ENCODE measurements around the gene RANBP6.
A peak's percentile ranks its signal among the peaks of the same experiment; 100 is the strongest.
"Not testable (repeated sequence)": the region's sequence is repeated elsewhere in the genome, so short reads cannot be mapped to it uniquely, and the experiment has no call there.

The RANBP6 gene

GRCh38 chr9:6015278-6016157, at the start of gene RANBP6:
Gene RANBP6 (minus strand): TSS chr9:6015624. CDS start chr9:6015607, 17 bp downstream.
- DNase-seq (ENCODE audit: low read depth in 2 of 2): peak; percentile 79 to 82

DNA sequence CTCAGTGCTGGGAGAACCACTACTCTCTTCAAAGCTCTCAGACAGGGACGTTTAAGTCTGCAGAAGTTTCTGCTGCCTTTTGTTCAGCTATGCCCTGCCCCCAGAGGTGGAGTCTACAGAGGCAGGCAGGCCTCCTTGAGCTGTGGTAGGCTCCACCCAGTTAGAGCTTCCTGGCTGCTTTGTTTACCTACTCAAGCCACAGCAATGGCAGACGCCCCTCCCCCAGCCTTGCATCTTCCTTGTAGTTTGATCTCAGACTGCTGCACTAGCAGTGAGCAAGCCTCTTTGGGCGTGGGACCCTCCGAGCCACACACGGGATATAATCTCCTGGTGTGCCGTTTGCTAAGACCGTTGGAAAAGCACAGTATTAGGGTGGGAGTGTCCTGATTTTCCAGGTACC, 47.7 kb upstream of the RANBP6 start:
- DNase-seq (ENCODE audit: low read depth in 2 of 2): not testable (repeated sequence)

DNA sequence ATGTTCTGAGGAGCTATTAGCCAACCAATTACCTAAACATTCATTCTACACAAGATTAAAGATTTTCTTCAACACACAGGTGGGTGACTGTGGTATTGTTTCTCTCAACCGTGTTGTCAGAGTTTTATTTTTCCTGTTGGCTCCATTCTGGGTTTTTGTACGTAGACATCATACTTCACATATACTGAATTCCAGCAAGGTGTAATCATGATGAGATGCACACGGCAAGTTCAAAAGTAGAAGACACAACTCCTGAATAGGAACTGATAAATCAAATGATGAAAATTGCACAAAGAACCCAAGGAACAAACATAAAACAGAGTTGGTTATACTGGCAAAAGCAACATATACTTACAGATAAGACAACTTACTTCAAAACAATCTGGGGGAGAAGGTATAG, 40.2 kb upstream of the RANBP6 start:
- no peak for DNase-seq (ENCODE audit: low read depth in 2 of 2)

DNA sequence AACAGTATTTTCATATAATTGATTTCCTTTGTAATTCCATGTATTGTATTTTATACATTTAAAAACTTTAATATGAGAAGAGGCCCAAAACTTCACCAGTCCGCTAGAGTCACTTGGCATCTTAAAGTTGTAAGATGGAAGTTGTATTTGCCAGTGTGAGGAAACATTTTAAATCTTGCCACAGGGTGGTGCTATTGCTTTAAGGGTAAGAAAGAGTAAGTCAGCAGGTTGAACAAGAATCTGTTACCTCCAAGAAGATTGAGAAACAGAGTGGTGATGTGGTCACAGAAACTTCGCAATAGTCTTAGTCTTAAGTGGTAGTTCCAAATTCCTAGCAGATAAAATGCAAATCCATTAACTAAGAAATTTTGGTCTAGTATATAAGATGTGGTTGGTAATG, 39.8 kb upstream of the RANBP6 start:
- no peak for DNase-seq (ENCODE audit: low read depth in 2 of 2)

DNA sequence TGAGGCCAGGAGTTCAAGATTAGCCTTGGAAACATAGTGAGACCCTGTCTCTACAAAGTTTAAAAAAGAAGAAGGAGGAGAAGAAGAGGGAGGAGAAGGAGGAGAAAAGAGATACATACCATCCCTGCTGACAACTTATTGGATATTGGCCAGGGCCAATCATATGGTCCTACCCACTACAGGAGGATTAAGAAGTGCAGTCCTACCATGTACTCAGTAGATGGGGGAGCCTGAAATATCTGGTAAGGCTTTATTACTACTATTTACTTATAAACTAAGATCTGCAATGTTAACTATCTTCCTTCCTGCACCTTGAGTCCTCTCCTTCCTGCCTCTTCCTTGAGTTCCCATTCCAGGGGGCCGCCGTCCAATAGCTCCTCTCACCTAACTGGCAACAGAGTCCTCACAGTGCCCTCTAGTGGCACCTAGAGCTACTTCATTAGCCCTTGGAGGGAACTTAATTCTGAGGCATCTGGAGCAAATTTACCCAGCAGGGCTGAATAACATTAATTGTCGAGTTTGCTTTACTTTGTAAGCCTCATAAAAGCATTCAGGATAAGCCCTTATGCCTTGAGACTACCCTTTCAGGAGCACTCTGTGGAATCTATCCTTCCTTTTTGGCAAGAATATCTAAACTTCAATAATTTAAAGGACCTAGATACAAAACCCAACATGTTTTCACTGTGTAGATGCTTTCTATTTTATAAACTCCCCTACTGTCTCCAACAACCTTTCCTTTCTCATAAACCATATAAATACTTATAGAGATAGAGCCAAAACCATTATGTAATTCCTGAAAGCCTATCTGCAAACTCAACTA, 39.1 kb upstream of the RANBP6 start:
- DNase-seq (ENCODE audit: low read depth in 2 of 2): peak in 1 of 2 donors; percentile 41

GRCh38 chr9:6052293-6052919, 37.0 kb upstream of the RANBP6 start:
- DNase-seq (ENCODE audit: low read depth in 2 of 2): no peak

GRCh38 chr9:6051511-6051950, 36.1 kb upstream of the RANBP6 start:
- no peak for DNase-seq (ENCODE audit: low read depth in 2 of 2)

- DNase-seq (ENCODE audit: low read depth in 2 of 2): no peak
Measured at GRCh38 chr9:6049798-6050197, 34.4 kb upstream of the RANBP6 start.

- DNase-seq (ENCODE audit: low read depth in 2 of 2): no peak
Measured at GRCh38 chr9:6048039-6048438, 32.6 kb upstream of the RANBP6 start.

DNA sequence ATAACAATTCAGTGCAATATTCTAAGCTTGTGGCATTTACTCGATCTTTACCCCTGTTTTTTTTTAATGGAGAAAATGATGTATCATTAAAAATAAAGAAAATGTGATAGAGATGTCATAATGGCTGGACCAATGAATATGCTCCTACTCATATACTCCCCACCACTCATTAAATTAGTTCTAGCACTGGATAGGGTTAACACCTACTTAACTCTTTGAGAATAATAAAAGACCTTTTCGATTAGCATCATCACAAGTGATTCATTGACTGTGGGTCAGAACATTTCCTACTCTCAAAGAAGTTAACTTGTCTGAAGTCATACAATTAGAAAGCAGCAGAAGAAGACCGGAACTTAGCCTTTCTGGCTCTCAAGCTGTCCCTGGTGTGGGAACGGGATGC, 31.6 kb upstream of the RANBP6 start:
- DNase-seq (ENCODE audit: low read depth in 2 of 2): no peak

DNA sequence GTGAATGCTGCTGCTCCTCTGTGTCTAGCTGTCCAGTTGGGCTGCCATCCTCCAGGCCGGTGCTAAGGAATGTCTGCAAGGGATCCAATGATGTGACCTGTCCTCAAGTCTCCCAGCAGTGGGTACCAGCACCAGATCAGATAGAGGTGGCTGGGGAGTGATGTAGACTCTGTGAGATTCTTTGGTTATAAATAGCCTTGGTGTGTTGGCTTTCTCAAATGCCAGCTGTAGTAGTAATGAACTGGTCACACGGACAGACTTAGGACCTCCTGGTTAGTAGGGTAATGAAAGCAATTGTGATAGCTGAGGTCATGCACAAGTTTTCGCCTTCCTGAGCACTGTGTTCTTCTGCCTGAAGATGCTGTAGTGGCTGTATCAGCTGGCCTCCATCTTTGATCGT, 29.9 kb upstream of the RANBP6 start:
- DNase-seq (ENCODE audit: low read depth in 2 of 2): no peak

- DNase-seq (ENCODE audit: low read depth in 2 of 2): no peak
Measured at GRCh38 chr9:6040077-6040476, 24.7 kb upstream of the RANBP6 start.

GRCh38 chr9:6036391-6036790, 21.0 kb upstream of the RANBP6 start:
- no peak for DNase-seq (ENCODE audit: low read depth in 2 of 2)

- DNase-seq (ENCODE audit: low read depth in 2 of 2): no peak
Measured at GRCh38 chr9:6034954-6035353, 19.5 kb upstream of the RANBP6 start.

DNA sequence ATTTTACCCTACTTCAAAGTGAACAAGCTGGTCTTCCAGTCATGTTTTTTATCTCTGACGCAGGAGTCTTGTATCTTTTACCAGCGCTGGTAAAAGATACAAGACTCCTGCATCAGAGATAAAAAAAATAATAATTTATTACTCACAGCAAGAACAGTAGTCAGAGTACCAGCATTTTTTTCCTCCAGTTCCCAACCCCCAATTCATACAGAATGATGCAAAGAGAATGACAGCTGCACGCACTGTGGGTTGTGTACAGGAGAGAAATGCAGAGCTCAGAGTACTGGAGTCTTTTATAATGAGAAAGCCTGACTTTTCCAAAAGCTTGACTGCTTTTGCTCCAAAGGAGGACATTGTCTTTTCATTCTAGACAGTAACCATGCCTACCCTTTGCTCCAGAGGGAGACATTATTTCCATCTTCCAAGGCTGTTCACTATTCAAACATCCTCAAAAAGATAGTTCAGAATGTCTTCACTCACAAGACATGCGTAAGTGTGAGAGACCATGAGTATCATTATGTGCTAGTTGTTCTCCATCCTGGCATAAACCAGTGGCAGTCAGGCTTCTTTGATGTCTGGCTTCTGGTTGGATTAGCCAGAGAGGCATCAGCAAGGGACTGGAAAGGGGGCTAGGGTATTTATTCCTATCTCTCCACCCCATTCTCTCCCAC, 14.3 kb upstream of the RANBP6 start:
- no peak for DNase-seq (ENCODE audit: low read depth in 2 of 2)

- DNase-seq (ENCODE audit: low read depth in 2 of 2): no peak
Measured at GRCh38 chr9:6024035-6024554, 8.7 kb upstream of the RANBP6 start.

- DNase-seq (ENCODE audit: low read depth in 2 of 2): not testable (repeated sequence)
Measured at GRCh38 chr9:6016975-6017374, 1.6 kb upstream of the RANBP6 start.

DNA sequence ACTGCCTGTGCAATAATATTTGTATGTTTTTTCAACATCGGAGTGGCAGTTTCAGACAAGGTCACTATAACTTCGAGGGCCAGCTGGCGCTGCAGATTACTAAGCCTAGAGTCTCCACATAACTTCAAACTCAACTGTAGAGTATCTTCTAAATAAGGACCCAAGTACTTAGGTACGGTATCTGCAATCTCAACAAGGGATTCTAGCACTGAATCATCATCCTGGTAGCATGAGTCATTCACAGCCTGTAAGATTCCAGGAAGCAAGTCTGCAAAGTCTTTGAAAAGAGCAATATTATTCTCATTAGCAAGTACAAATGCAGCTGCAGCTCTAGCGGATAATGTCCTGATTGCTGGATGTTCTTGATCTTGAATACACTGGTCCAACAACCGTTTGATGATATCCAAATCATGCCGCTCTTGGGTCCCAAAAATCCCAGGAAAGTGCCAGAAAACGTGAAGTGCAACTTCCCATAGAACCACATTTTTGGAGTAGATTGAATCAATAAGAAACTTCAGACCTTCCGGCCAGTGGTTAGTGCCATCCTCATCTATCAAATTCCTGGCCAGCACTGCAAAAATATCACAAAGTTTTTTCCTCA, 654 bp downstream of the RANBP6 start:
- DNase-seq (ENCODE audit: low read depth in 2 of 2): no peak

DNA sequence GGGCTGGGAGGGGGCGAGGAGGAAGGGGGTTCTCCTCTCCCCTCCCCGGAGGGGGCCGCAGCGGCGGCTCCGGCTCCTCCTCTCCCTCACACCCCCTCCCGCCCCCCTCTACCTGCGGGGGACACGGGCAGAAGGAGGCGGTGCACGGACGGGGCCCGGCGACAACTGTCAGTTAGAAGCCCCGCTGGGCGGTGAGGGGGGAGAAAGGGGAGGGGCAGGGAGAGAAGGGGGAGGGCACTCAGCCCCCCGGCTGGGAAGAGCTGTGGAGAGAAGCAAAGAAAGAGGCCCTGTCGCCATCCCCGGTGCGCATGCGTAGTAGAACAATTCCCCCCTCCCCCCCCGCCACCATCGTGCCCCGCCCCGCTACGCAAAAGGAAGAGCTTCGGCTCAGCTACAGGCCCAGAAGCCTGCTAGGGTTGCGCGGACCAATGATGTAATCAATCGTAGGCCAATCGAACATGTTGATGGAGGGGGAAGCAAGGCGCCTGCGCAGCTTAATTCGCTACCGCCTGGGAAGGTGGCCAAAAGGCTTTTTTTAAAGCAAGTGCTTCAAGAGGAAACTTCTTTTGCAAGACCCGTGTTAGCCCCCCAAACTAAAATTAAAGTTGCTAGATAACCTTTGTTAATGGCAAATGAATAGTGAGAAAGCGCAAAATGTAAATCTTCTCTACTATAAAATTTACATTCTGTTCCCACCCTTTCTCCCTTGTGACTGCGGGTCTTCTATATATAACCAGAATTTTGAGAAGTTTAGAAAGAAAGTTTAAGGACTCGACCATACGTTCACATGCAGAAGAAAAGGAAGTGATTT, 7.0 kb downstream of the RANBP6 start:
- DNase-seq (ENCODE audit: low read depth in 2 of 2): peak; percentile 88 to 95

DNA sequence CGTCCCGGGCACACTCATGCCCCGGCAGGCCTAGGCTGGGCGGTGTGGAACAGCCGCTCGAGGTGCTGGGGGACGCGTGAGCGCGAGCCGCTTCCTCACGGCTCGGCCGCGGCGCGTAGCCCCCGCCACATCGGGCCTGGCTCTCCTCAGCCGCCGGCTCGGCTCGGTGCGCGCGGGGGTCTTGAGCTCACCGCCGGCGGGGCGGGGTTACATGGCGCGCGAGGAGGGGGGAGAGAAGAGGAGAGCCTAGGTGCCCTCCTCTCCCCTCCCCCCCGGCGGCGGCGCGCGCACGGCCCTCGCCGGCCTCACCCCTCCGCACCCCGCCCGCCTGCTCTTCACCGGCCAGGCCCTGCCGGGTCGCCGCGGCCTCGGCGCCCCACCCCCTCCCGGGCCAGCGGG, 7.7 kb downstream of the RANBP6 start:
- peak; percentile 55 to 65 for DNase-seq (ENCODE audit: low read depth in 2 of 2)
